ENCODE measurements around the gene CDC14B.

DNA sequence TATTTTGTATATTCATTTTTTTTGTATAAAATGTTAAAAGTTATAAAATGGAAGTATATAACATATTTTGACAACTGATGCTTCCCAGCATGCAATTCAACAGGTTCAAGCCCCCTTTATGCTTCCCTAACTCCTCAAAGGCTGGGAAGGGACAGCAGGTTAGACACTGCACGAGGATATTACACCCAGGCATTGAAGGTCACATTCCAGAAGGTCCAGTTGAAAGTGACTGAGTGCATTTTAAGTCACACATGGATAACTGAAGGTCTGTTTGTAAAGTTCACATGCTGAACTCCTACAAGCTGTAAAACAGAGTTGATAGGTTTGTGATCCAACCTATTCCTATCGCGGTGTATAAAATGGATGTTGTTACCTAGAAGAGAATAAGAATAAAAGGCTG is 21.9 kb upstream of the CDC14B start:
- TF ChIP-seq, protein P1, sequence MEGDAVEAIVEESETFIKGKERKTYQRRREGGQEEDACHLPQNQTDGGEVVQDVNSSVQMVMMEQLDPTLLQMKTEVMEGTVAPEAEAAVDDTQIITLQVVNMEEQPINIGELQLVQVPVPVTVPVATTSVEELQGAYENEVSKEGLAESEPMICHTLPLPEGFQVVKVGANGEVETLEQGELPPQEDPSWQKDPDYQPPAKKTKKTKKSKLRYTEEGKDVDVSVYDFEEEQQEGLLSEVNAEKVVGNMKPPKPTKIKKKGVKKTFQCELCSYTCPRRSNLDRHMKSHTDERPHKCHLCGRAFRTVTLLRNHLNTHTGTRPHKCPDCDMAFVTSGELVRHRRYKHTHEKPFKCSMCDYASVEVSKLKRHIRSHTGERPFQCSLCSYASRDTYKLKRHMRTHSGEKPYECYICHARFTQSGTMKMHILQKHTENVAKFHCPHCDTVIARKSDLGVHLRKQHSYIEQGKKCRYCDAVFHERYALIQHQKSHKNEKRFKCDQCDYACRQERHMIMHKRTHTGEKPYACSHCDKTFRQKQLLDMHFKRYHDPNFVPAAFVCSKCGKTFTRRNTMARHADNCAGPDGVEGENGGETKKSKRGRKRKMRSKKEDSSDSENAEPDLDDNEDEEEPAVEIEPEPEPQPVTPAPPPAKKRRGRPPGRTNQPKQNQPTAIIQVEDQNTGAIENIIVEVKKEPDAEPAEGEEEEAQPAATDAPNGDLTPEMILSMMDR (IDR thresholded peaks at IDR 0.05) = no peak
- no peak for TF ChIP-seq POLR2A (IDR thresholded peaks at IDR 0.05)

Measured in lower leg skin (tissue), 3 donors.